ENCODE measurements around the gene EPC2. TPM values are rescaled to one million over a fixed set of nuclear protein-coding genes. Genes with fewer than 3 reads are reported as not detected.
A peak's percentile ranks its signal among the peaks of the same experiment; 100 is the strongest.

The EPC2 gene
- total and polyA plus RNA-seq, 5 donors from 2014 or later, result 1.8 to 74.2 (median 2.7) TPM

DNA sequence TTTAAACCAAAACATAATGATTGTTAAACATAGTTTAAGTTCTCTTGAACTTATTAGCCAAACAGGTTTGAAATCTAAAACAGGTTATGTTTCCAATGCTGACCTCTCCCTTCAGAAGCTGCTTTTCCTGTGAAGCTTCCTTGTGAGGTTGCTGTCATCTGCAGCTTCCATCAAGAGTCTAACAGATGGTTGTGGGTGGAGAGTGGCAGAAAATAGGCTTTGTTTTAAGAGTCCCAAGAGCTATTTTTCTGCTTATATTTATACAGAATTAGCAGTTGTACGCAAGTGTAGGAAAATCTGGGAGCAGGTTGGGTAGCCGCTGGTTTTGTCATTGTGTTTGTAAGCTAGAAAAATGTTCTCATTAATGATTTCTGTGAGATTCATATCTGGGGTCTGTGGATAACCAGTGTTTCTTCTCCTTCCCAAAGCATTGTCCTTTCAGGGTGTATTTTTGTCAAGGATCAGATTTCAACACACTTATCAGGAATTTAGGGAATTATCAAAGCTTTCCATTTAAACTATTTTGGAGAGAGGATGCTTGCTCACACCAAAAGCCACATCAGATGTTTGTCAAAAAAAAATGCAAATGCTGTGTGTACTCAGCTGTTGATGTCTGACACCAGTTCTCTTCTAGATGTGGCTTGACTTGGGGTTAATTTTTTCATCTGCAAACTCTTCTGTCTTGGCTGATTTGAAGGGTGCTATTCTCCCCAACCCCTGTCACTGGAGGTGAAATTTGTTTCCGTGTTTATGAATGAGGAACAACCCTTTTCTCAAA, 152.4 kb downstream of the EPC2 start:
- H3K36me3 ChIP-seq (ENCODE audit: control insufficient read depth, insufficient read depth, low read length), result no peaks in the 10 kb centered on the region
- peaks cover 0 to 4% (median 0%) of the 10 kb centered on the region in 4 donors for H3K4me1 Mint-ChIP-seq

GRCh38 chr2:148802448-148803220, 158.1 kb downstream of the EPC2 start:
- no peaks in the 10 kb centered on the region for H3K36me3 Mint-ChIP-seq
- peaks cover 0 to 16% (median 3%) of the 10 kb centered on the region in 7 donors for H3K9me3 Mint-ChIP-seq

More for the DNA sequence above, 152.4 kb downstream of the EPC2 start:
- no peak for ATAC-seq (ENCODE audit: low read depth in 2 of 2)
- no peak for DNase-seq
- Histone ChIP-seq H3K4me3 (ENCODE audit: low read depth, low read length) (no peak overlapping the region), H3K9me3 (ENCODE audit: control insufficient read depth in 2 of 2, low read length in 2 of 2) (no peaks in the 10 kb centered on the region), H3K27me3 (ENCODE audit: control insufficient read depth, insufficient read depth, low read length) (no peaks in the 10 kb centered on the region), H3K4me1 (ENCODE audit: control insufficient read depth, insufficient read depth, low read length, poor library complexity, severe bottlenecking) (no peaks in the 10 kb centered on the region), H3K27ac (ENCODE audit: insufficient read depth, low read length, poor library complexity, severe bottlenecking) (no peak overlapping the region)
- no peak overlapping the region for H3K27ac Mint-ChIP-seq
- peaks cover 0 to 4% (median 0%) of the 10 kb centered on the region in 7 donors for H3K9me3 Mint-ChIP-seq
- no peaks in the 10 kb centered on the region for H3K36me3 Mint-ChIP-seq
- H3K4me3 Mint-ChIP-seq, result no peak overlapping the region
- H3K27me3 Mint-ChIP-seq, result peaks cover 5% of the 10 kb centered on the region

GRCh38 chr2:148810081-148810480, 165.5 kb downstream of the EPC2 start:
- no peak overlapping the region for H3K4me3 Mint-ChIP-seq

More at GRCh38 chr2:148802448-148803220, 158.1 kb downstream of the EPC2 start:
- no peaks in the 10 kb centered on the region for H3K4me1 Mint-ChIP-seq
- no peak overlapping the region for H3K4me3 Mint-ChIP-seq
- H3K27ac Mint-ChIP-seq, result no peak overlapping the region
- Histone ChIP-seq H3K4me3 (ENCODE audit: low read depth, low read length) (no peak overlapping the region), H3K27ac (ENCODE audit: insufficient read depth, low read length, poor library complexity, severe bottlenecking) (no peak overlapping the region), H3K4me1 (ENCODE audit: control insufficient read depth, insufficient read depth, low read length, poor library complexity, severe bottlenecking) (no peaks in the 10 kb centered on the region), H3K27me3 (ENCODE audit: control insufficient read depth, insufficient read depth, low read length) (peaks cover 2% of the 10 kb centered on the region), H3K36me3 (ENCODE audit: control insufficient read depth, insufficient read depth, low read length) (no peaks in the 10 kb centered on the region), H3K9me3 (ENCODE audit: control insufficient read depth in 2 of 2, low read length in 2 of 2) (peaks cover 3% of the 10 kb centered on the region in 2 experiments)
- ATAC-seq (ENCODE audit: low read depth in 2 of 2) (no peak), DNase-seq (no peak)
- H3K27me3 Mint-ChIP-seq, result peaks cover 8% of the 10 kb centered on the region

DNA sequence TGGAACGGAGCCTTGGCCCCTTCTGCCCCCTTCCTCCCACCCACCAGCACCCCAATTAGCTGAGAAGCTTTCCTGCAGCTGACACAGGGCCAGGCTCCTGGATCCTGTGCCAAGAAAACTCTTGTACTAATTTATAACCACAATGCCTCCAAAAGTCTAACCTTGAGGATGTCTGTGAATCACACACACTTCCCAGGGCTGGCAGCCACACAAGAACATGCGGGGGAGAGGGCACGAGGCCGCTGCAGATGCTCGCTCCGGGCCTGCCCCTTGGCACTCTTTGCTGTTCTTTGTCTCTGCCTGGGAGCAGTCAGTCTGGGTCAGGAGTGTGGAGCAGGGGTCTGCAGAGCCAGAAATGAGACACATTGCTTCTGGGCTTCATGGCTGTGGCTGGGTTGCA, 167.8 kb downstream of the EPC2 start:
- no peaks in the 10 kb centered on the region for H3K9me3 ChIP-seq (ENCODE audit: control insufficient read depth in 2 of 2, low read length in 2 of 2)
- Mint-ChIP-seq H3K9me3 (peaks cover 0 to 7% (median under 1%) of the 10 kb centered on the region in 7 donors), H3K4me1 (peaks cover 0 to 15% (median 7%) of the 10 kb centered on the region in 4 donors), H3K27ac (no peak overlapping the region), H3K27me3 (peaks cover 35% of the 10 kb centered on the region), H3K36me3 (no peaks in the 10 kb centered on the region), H3K4me3 (no peak overlapping the region)
- DNase-seq, result no peak
- H3K4me1 ChIP-seq (ENCODE audit: control insufficient read depth, insufficient read depth, low read length, poor library complexity, severe bottlenecking), result peaks cover 7% of the 10 kb centered on the region
- no peaks in the 10 kb centered on the region for H3K36me3 ChIP-seq (ENCODE audit: control insufficient read depth, insufficient read depth, low read length)
- H3K4me3 ChIP-seq (ENCODE audit: low read depth, low read length), result no peak overlapping the region
- peaks cover 4% of the 10 kb centered on the region for H3K27me3 ChIP-seq (ENCODE audit: control insufficient read depth, insufficient read depth, low read length)
- ATAC-seq (ENCODE audit: low read depth in 2 of 2), result no peak
- no peak overlapping the region for H3K27ac ChIP-seq (ENCODE audit: insufficient read depth, low read length, poor library complexity, severe bottlenecking)

More at GRCh38 chr2:148810081-148810480, 165.5 kb downstream of the EPC2 start:
- Mint-ChIP-seq H3K9me3 (peaks cover 0 to 9% (median 5%) of the 10 kb centered on the region in 7 donors), H3K36me3 (no peaks in the 10 kb centered on the region), H3K4me1 (peaks cover 0 to 15% (median 5%) of the 10 kb centered on the region in 4 donors), H3K27me3 (peaks cover 29% of the 10 kb centered on the region), H3K27ac (no peak overlapping the region)
- Histone ChIP-seq H3K9me3 (ENCODE audit: control insufficient read depth in 2 of 2, low read length in 2 of 2) (peaks cover 3% of the 10 kb centered on the region in 2 experiments), H3K4me3 (ENCODE audit: low read depth, low read length) (no peak overlapping the region), H3K27ac (ENCODE audit: insufficient read depth, low read length, poor library complexity, severe bottlenecking) (no peak overlapping the region), H3K4me1 (ENCODE audit: control insufficient read depth, insufficient read depth, low read length, poor library complexity, severe bottlenecking) (peaks cover 7% of the 10 kb centered on the region), H3K36me3 (ENCODE audit: control insufficient read depth, insufficient read depth, low read length) (no peaks in the 10 kb centered on the region), H3K27me3 (ENCODE audit: control insufficient read depth, insufficient read depth, low read length) (peaks cover 2% of the 10 kb centered on the region)
- DNase-seq (no peak), ATAC-seq (ENCODE audit: low read depth in 2 of 2) (no peak)

GRCh38 chr2:148813603-148814065, 169.1 kb downstream of the EPC2 start:
- H3K27ac ChIP-seq (ENCODE audit: insufficient read depth, low read length, poor library complexity, severe bottlenecking), result no peak overlapping the region
- Mint-ChIP-seq H3K4me1 (peaks cover 0 to 15% (median 7%) of the 10 kb centered on the region in 4 donors), H3K36me3 (no peaks in the 10 kb centered on the region), H3K4me3 (peak overlapping the region in 1 of 4 donors; percentile 13), H3K27ac (peak overlapping the region in 1 of 3 donors; percentile 63), H3K9me3 (peaks cover 0 to 7% (median 0%) of the 10 kb centered on the region in 7 donors), H3K27me3 (peaks cover 30% of the 10 kb centered on the region)
- peaks cover 7% of the 10 kb centered on the region for H3K4me1 ChIP-seq (ENCODE audit: control insufficient read depth, insufficient read depth, low read length, poor library complexity, severe bottlenecking)
- peak; percentile 11 to 38 (median 21) for DNase-seq
- no peak overlapping the region for H3K4me3 ChIP-seq (ENCODE audit: low read depth, low read length)
- H3K36me3 ChIP-seq (ENCODE audit: control insufficient read depth, insufficient read depth, low read length), result no peaks in the 10 kb centered on the region
- H3K9me3 ChIP-seq (ENCODE audit: control insufficient read depth in 2 of 2, low read length in 2 of 2), result no peaks in the 10 kb centered on the region
- ATAC-seq (ENCODE audit: low read depth in 2 of 2), result peak; percentile 83 to 89
- H3K27me3 ChIP-seq (ENCODE audit: control insufficient read depth, insufficient read depth, low read length), result peaks cover 4% of the 10 kb centered on the region

- H3K9me3 Mint-ChIP-seq, result peaks cover 0 to 6% (median 0%) of the 10 kb centered on the region in 7 donors
- peaks cover 4% of the 10 kb centered on the region for H3K27me3 ChIP-seq (ENCODE audit: control insufficient read depth, insufficient read depth, low read length)
- H3K4me3 ChIP-seq (ENCODE audit: low read depth, low read length), result no peak overlapping the region
- H3K27ac Mint-ChIP-seq, result peak overlapping the region in 2 of 3 donors; percentile 63 to 69
- H3K36me3 ChIP-seq (ENCODE audit: control insufficient read depth, insufficient read depth, low read length), result no peaks in the 10 kb centered on the region
- peaks cover 0 to 15% (median 7%) of the 10 kb centered on the region in 4 donors for H3K4me1 Mint-ChIP-seq
- no peaks in the 10 kb centered on the region for H3K36me3 Mint-ChIP-seq
- H3K27me3 Mint-ChIP-seq, result peaks cover 23% of the 10 kb centered on the region
- no peak overlapping the region for H3K27ac ChIP-seq (ENCODE audit: insufficient read depth, low read length, poor library complexity, severe bottlenecking)
- peaks cover 7% of the 10 kb centered on the region for H3K4me1 ChIP-seq (ENCODE audit: control insufficient read depth, insufficient read depth, low read length, poor library complexity, severe bottlenecking)
- H3K9me3 ChIP-seq (ENCODE audit: control insufficient read depth in 2 of 2, low read length in 2 of 2), result no peaks in the 10 kb centered on the region
- DNase-seq, result no peak
- peak overlapping the region in 1 of 4 donors; percentile 13 for H3K4me3 Mint-ChIP-seq
- no peak for ATAC-seq (ENCODE audit: low read depth in 2 of 2)
These were observed 169.8 kb downstream of the EPC2 start for GRCh38 chr2:148814143-148814859.

- Histone ChIP-seq H3K36me3 (ENCODE audit: control insufficient read depth, insufficient read depth, low read length) (no peaks in the 10 kb centered on the region), H3K27me3 (ENCODE audit: control insufficient read depth, insufficient read depth, low read length) (peaks cover 3% of the 10 kb centered on the region), H3K27ac (ENCODE audit: insufficient read depth, low read length, poor library complexity, severe bottlenecking) (no peak overlapping the region), H3K9me3 (ENCODE audit: control insufficient read depth in 2 of 2, low read length in 2 of 2) (no peaks in the 10 kb centered on the region), H3K4me1 (ENCODE audit: control insufficient read depth, insufficient read depth, low read length, poor library complexity, severe bottlenecking) (peaks cover 7% of the 10 kb centered on the region), H3K4me3 (ENCODE audit: low read depth, low read length) (no peak overlapping the region)
- Mint-ChIP-seq H3K36me3 (no peaks in the 10 kb centered on the region), H3K4me1 (peaks cover 0 to 15% (median 7%) of the 10 kb centered on the region in 4 donors), H3K27me3 (peaks cover 26% of the 10 kb centered on the region), H3K4me3 (no peak overlapping the region), H3K27ac (peak overlapping the region in 1 of 3 donors; percentile 65), H3K9me3 (peaks cover 0 to 4% (median 0%) of the 10 kb centered on the region in 7 donors)
- ATAC-seq (ENCODE audit: low read depth in 2 of 2), result no peak
- DNase-seq, result no peak
These were observed 170.4 kb downstream of the EPC2 start for GRCh38 chr2:148814860-148815419.
